Endometrium (tissue), 2 donors: Measurements from ENCODE around the gene OGA.
"Not testable (repeated sequence)": the region's sequence is repeated elsewhere in the genome, so short reads cannot be mapped to it uniquely, and the experiment has no call there.

Source experiments
- FAIRE-seq: peaks from 2 replicates; lab custom pipeline; 2012; peaks lifted over from hg19 to GRCh38; lab: Jason Lieb, UNC
- donor health status: control.
- donor health status: control.

The OGA gene

GRCh38 chr10:101797403-101798059 is 20.7 kb downstream of the OGA start:
- no peak for FAIRE-seq

DNA sequence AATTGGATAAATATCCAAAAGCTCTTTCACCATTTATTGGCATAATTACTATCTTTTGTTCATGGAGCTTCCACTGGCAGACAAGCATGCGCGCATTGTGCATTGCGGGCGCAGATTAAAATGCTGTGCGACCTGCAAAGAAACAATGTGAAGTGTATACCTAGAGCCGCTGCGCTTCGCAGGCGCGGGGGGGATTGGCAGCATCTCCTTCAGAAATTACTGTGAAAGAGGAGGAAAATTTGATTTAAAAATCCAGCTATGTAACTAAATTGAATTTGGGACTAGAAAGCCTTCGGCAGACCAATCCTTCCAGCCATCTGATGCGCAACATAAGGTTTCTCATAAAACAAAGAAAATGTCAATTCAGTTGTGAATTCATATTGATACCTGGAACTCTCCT is 24.7 kb downstream of the OGA start:
- no peak for FAIRE-seq

DNA sequence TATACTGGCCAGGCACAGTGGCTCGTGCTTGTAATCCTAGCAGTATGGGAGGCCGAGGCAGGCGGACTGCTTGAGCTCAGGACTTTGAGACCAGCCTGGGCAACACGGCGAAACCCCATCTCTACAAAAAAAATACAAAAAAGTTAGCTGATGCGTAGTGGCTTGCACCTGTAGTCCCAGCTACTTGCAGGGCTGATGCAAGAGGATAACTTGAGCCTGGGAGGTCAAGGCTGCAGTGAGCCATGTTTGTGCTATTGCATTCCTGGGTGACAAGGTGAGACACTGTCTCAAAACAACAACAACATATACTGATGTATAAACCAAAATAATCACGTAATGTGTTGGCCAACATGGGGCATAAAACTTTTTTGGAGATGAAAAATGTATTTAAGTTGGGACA is 28.6 kb downstream of the OGA start:
- FAIRE-seq, result no peak

GRCh38 chr10:101789231-101789630 is 29.0 kb downstream of the OGA start:
- FAIRE-seq, result not testable (repeated sequence)

DNA sequence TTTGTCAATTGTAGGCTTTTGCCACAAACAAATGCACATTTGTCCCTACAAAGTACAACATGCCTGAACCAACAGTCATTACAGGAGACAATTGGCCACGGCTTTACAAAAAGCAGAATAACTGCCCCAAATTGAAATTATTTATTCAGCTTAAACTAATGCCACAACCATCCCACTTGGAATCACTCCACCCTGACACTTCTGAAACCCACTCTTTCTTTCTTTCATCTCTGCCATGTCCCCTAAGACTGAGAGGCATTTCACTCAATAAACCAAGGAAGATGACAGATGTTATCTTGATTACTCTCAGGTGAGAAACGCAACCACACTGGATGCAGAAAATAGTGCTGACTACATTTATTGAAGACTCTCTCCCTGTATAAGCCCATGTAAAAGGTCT is 32.4 kb downstream of the OGA start:
- FAIRE-seq, result no peak

DNA sequence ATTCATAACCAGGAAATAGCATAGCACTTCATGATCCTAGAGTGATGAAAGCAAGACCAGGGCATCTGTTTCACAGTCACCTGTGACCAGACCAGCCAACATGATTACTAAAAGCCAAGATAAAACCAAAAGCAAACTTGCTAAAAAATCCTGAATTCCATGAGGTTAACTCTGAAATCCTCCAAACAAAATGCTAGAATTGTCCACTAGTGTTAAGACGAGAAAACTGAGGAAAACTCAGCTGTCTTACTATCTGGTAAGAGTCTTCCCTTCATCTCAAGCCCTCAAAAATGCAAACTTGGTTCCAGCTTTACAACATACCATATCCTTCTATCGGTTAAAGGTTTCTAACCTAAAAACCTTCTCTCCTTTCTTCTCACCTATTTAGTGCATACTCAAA is 33.7 kb downstream of the OGA start:
- no peak for FAIRE-seq

DNA sequence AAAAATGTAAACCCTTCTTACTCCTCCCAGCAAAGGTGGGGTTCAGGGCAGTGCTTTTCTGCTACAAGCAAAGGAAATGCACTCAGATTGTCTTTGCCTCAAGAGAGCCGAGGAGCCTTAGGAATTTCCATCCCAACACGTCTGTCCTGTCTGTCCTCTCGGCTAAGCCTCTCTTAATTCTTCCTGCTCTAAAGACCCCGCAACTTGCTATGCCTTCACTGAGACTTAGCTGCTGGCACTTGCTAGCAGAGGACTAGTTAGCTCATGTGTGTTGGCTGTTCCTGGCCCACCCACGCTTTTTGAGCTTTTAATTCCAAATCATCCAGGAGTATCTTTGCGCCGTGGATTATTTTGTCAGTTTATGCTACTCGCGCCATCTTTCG is 34.5 kb downstream of the OGA start:
- FAIRE-seq, result no peak

DNA sequence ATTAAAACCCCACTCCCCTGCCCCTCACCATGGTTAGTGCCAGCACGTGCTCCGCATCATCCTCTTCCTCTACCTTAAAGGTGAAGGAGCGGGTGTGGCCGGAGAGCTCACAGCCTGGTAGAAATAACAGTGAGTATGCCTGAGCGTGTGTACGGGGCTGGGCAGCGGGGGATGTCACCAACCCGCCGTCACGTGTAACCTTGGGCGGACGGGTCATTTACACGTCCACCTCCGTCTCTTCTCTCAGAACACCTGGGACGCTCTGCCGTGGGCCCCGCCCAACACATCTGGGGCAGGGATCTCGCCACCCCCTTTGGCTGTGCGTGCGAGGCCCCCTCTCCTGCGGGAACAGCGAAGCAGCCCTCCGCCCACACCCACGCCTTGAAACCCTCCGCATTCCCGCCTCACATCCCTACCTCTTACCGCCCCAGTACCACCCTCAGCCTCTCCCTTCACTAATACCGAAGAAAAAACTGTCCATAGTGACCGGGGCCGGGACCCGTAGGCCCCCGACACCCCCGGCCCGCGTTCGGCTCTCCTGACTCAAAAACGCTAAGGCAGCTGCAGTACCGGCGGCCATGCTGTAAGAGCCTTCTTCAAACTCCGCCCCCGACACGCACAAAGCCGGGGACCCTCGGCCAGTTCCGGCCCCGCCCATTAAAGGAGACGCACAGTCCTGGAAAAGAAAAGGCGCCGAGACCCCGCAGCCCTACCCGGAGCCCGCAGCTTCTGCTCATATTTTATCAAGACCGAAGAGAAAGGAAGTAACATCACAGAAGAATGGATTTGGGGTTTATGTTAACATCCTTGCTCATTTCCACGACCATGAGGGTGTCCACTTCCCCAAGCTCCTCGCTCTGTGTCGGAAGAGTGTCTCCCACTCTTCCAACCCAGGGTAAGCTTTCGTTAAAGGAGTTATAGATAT is 35.2 kb downstream of the OGA start, which contains the start of gene NPM3:
TSS of gene NPM3 (minus strand) at position 636 of the 925 bp plus-strand sequence. CDS start at position 580, 56 bp downstream.
- no peak for FAIRE-seq

GRCh38 chr10:101781984-101782810 is 36.0 kb downstream of the OGA start:
- FAIRE-seq, result no peak

- no peak for FAIRE-seq
Observed at GRCh38 chr10:101781655-101781983, 36.6 kb downstream of the OGA start.

DNA sequence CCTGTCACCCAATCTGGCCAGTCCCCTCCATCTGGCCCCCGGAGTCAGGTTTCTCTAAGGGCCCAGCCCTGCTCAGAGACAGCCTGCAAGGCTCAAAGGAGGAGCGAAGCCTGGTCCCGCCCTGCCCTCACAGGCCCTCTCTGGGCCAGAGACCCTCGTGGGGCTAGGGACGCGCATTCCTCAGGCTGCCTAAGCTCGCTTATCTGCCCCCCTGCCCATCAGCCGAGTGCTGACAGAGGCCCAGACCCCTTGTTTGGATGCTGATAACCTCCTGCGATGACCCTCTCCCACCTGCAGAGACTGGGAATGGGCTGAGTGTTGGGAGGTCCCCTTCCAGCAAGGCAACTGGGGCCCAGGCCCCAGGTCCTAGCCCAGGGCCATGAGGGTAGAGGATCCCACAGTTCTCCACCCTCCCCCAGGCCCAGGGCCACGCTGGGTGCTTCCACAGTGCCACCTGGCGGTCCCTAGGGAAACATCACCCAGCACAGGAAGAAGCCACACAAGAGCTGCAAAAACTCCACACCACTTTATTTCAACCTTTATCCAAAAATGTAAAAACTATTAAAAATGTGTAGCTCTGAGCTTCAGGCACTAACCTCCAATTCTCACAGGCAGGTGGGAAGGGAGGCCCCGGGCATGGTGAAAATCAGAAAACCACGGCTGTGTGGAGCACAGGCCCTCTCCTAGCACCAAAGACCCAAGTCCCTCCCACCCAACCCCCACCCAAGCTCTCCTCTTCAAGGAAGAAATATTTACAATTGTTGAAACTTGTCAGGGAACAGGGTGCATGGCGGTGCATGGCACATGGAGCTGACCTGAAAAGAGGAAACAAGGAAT is 37.2 kb downstream of the OGA start:
- no peak for FAIRE-seq

DNA sequence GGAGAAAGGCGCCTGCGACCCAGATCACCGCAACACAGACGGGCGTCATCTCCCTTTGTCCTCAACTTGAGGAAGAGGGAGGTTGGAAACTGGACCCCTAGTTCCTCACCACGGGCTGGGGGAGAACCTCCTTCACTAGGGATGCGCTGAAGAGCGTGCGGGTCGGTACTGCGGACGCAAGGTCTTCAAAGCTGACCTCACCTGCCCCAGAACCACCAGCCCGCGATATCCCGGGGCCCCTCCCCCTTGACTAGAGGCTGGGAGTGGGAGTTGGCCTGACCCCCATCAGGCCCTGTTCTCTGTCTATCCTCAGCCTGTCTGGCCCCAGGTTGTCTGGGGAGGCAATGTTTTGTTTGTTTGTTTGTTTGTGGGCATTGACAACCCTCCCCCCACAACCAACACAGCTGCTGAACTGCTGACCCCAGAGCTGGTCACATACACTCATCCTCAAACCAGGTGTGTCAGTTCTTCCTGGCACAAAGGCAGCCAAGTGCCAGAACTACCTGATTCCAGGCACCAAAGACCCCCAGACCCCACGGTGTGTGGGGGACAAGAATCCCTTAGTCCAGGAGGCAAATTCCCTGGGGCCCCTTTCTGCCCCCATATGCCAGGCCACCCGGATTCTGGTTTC is 37.9 kb downstream of the OGA start:
- no peak for FAIRE-seq

- FAIRE-seq, result no peak
Observed at GRCh38 chr10:101779544-101780186, 38.6 kb downstream of the OGA start.

GRCh38 chr10:101778781-101779543 is 39.3 kb downstream of the OGA start:
- no peak for FAIRE-seq

DNA sequence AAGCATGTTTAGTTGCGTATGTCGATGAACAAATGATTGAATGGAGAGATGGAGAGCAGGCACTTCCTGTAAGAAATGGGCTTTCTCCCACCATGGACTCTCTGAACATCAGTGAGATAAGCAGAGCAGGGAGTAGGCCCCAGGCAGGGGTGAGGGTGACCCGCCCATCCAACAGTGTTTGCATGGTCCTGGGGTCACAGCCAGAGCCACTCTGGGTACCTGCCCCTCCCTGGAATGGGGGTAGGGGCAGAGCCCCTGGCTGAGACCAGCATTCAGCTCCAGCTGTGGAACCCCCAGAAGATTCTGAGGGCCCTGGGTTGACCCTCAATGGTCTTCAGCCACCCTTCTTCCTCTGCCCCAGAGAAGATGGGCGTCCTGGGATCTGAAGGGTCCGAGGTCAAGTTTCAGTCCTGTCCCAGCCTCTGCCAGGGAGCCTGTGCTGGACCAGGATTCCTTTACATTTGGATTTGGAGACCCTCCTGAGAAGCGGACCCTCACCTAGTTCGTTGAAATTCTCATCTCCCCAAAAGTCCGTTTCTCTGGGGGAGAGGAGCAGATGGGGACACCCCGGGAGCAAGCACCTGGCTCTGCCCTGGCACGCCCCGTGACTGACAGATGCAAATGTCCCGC is 40.0 kb downstream of the OGA start:
- FAIRE-seq, result no peak

- FAIRE-seq, result no peak
Observed at GRCh38 chr10:101777619-101778145, 40.6 kb downstream of the OGA start.

DNA sequence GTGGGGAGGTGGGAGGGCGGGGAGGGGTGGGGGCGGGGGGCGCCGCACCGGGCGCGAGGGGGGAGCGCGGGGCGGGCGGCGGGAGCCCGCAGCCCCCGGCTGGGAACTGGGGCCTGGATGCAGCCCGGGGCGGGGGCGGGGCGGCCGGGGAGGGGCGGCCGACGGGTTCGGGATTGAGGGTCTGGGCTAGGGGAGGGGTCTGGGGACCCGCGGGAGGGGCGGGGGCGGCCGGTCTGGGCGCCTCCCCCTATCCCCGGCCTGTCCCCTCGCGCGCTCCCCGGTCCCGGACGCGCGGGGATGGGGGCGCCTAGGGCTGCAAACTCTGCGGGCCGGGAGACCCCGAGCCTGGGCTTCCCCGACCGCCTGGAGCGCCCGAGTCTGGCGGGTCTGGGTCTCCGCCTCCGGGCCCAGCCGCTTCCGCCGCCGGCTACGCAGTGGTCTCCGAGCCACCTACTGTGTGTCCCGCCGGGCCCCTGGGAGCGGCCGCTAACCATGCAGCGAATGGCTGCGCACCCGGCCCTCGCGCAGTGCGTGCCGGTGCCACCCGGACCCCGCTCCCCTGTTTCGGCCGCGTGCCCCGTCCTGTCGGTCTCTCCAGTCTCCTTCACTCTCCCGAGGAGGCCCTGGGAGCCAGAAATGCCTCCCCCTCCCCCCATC is 42.0 kb downstream of the OGA start:
- FAIRE-seq, result no peak

DNA sequence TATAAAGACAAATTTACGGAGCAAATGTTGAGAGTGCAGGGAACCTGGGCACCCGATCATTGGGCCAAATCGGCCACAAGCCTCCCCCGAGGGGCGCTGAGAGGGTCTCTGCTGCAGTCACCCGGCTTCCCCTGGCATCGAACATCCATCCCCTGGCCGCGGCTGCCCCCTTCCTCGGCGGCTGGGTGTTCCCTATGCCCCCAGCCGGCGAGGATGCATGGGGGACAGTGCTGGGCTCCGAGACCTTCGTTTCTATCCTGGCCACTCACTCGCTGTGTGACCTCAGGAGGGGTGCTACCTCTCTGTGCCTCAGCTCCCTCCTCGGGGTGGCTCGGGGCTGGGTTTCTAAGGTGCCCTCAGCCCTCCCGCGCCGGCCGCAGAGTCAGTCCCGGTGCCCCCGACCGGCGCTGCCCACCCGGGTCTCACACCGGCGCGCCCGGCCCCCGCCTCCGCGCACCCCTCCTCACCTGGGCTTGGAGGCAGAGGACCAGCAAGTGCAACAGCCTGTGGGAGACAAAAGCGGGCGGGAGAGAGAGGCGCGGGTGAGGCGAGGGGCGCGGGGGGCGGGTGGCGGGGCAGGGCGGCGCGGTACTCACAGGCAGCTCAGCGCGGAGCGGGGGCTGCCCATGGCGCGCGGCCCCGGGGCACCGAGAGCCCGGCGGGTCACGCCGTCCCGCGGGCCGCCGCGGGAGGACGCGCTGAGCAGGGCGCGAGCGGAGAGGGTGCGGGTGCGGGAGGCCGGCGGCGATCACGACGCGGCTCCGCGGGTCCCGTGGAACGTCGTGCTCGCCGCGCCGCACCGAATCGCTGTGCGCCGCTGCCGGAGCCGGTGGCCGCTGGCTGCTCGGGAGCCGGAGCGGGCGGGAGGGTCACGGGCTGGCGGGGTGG is 42.7 kb downstream of the OGA start, which contains the start of gene FGF8:
TSS of gene FGF8 (minus strand) at position 842 of the 888 bp plus-strand sequence. CDS start at position 628, 214 bp downstream.
- FAIRE-seq, result no peak
